ENCODE results near the gene MAJIN.
A peak's percentile ranks its signal among the peaks of the same experiment; 100 is the strongest.

Gene MAJIN

GRCh38 chr11:64998141-64998540 lies 26.2 kb upstream of the MAJIN start:
- Histone ChIP-seq H3K4ac (ENCODE audit: low read depth, low read length) (no peak overlapping the region), H3K4me1 (ENCODE audit: control insufficient read depth, low read depth, low read length) (peaks cover 2% of the 10 kb centered on the region), H3K79me1 (ENCODE audit: low read length) (no peaks in the 10 kb centered on the region), H3K27ac (ENCODE audit: low read depth, low read length) (no peak overlapping the region), H2BK15ac (replicated peaks; ENCODE audit: low read depth) (no peak overlapping the region), H3K4me2 (ENCODE audit: low read length) (no peak overlapping the region), H3K36me3 (ENCODE audit: control insufficient read depth, insufficient read depth, low read length) (no peaks in the 10 kb centered on the region), H4K8ac (ENCODE audit: low read depth, low read length) (no peak overlapping the region), H3K18ac (ENCODE audit: low read length) (no peak overlapping the region), H3K56ac (ENCODE audit: low read length) (no peak overlapping the region), H4K5ac (ENCODE audit: low read length) (no peak overlapping the region), H2AK5ac (ENCODE audit: low read length) (no peak overlapping the region), H2BK5ac (ENCODE audit: low read length) (no peak overlapping the region), H3K23ac (ENCODE audit: low read length) (no peak overlapping the region), H3K79me2 (ENCODE audit: control insufficient read depth, insufficient read depth, low read length) (no peaks in the 10 kb centered on the region), H3K9ac (ENCODE audit: low read length) (no peak overlapping the region), H2BK120ac (ENCODE audit: low read depth, low read length) (no peak overlapping the region), H3K27me3 (ENCODE audit: insufficient read depth, low read length, poor library complexity) (no peaks in the 10 kb centered on the region), H3K4me3 (ENCODE audit: low read length) (no peak overlapping the region)
- WGBS (ENCODE audit: extremely low coverage, insufficient coverage, low lambda C conversion rate), result no CpG with 5 or more reads among the region's 1 CpG
- DNase-seq, result peak; percentile 48

- no peaks in the 10 kb centered on the region for H3K79me2 ChIP-seq (ENCODE audit: control insufficient read depth, insufficient read depth, low read length)
- H3K18ac ChIP-seq (ENCODE audit: low read length), result no peak within 1 kb of the TSS
- no peak within 1 kb of the TSS for H3K23ac ChIP-seq (ENCODE audit: low read length)
- no peak within 1 kb of the TSS for H4K8ac ChIP-seq (ENCODE audit: low read depth, low read length)
- peak; percentile 93 for DNase-seq
- WGBS (ENCODE audit: extremely low coverage, insufficient coverage, low lambda C conversion rate), result no CpG with 5 or more reads among the region's 9 CpGs
- H3K27ac ChIP-seq (ENCODE audit: low read depth, low read length), result no peak within 1 kb of the TSS
- H4K5ac ChIP-seq (ENCODE audit: low read length), result no peak within 1 kb of the TSS
- no peaks in the 10 kb centered on the region for H3K27me3 ChIP-seq (ENCODE audit: insufficient read depth, low read length, poor library complexity)
- no peak within 1 kb of the TSS for H3K4ac ChIP-seq (ENCODE audit: low read depth, low read length)
- H2BK120ac ChIP-seq (ENCODE audit: low read depth, low read length), result no peak within 1 kb of the TSS
- peak within 1 kb of the TSS; percentile 49 for H3K9ac ChIP-seq (ENCODE audit: low read length)
- H3K79me1 ChIP-seq (ENCODE audit: low read length), result no peaks in the 10 kb centered on the region
- H2BK15ac ChIP-seq (replicated peaks; ENCODE audit: low read depth), result no peak within 1 kb of the TSS
- H2AK5ac ChIP-seq (ENCODE audit: low read length), result no peak within 1 kb of the TSS
- H2BK5ac ChIP-seq (ENCODE audit: low read length), result no peak within 1 kb of the TSS
- peaks cover 2% of the 10 kb centered on the region for H3K4me1 ChIP-seq (ENCODE audit: control insufficient read depth, low read depth, low read length)
- H3K4me2 ChIP-seq (ENCODE audit: low read length), result no peak within 1 kb of the TSS
- H3K4me3 ChIP-seq (ENCODE audit: low read length), result no peak within 1 kb of the TSS
- peak within 1 kb of the TSS; percentile 80 for H3K56ac ChIP-seq (ENCODE audit: low read length)
- no peaks in the 10 kb centered on the region for H3K36me3 ChIP-seq (ENCODE audit: control insufficient read depth, insufficient read depth, low read length)
These were observed 24.9 kb upstream of the MAJIN start, which contains the start of gene BATF2 for GRCh38 chr11:64996710-64997380. Gene BATF2, minus strand, starts transcription at chr11:64996971. Its CDS starts 57 bp downstream, at chr11:64996914.

GRCh38 chr11:64996327-64996709 lies 24.4 kb upstream of the MAJIN start:
- Histone ChIP-seq H3K79me1 (ENCODE audit: low read length) (no peaks in the 10 kb centered on the region), H3K79me2 (ENCODE audit: control insufficient read depth, insufficient read depth, low read length) (no peaks in the 10 kb centered on the region), H3K36me3 (ENCODE audit: control insufficient read depth, insufficient read depth, low read length) (no peaks in the 10 kb centered on the region), H3K56ac (ENCODE audit: low read length) (peak overlapping the region; percentile 80), H3K27me3 (ENCODE audit: insufficient read depth, low read length, poor library complexity) (no peaks in the 10 kb centered on the region), H3K4me1 (ENCODE audit: control insufficient read depth, low read depth, low read length) (peaks cover 2% of the 10 kb centered on the region), H2BK15ac (replicated peaks; ENCODE audit: low read depth) (no peak overlapping the region), H3K4me2 (ENCODE audit: low read length) (no peak overlapping the region), H2BK120ac (ENCODE audit: low read depth, low read length) (no peak overlapping the region), H3K4ac (ENCODE audit: low read depth, low read length) (no peak overlapping the region), H3K23ac (ENCODE audit: low read length) (no peak overlapping the region), H2BK5ac (ENCODE audit: low read length) (no peak overlapping the region), H3K27ac (ENCODE audit: low read depth, low read length) (no peak overlapping the region), H3K4me3 (ENCODE audit: low read length) (no peak overlapping the region), H2AK5ac (ENCODE audit: low read length) (no peak overlapping the region), H3K9ac (ENCODE audit: low read length) (peak overlapping the region; percentile 49), H4K8ac (ENCODE audit: low read depth, low read length) (no peak overlapping the region), H4K5ac (ENCODE audit: low read length) (no peak overlapping the region), H3K18ac (ENCODE audit: low read length) (no peak overlapping the region)
- WGBS (ENCODE audit: extremely low coverage, insufficient coverage, low lambda C conversion rate), result no CpG with 5 or more reads among the region's 11 CpGs
- DNase-seq, result no peak

GRCh38 chr11:64994318-64994717 lies 22.4 kb upstream of the MAJIN start:
- Histone ChIP-seq H2AK5ac (ENCODE audit: low read length) (no peak overlapping the region), H3K79me1 (ENCODE audit: low read length) (no peaks in the 10 kb centered on the region), H2BK15ac (replicated peaks; ENCODE audit: low read depth) (no peak overlapping the region), H3K18ac (ENCODE audit: low read length) (no peak overlapping the region), H3K56ac (ENCODE audit: low read length) (no peak overlapping the region), H3K36me3 (ENCODE audit: control insufficient read depth, insufficient read depth, low read length) (no peaks in the 10 kb centered on the region), H3K27ac (ENCODE audit: low read depth, low read length) (no peak overlapping the region), H3K4ac (ENCODE audit: low read depth, low read length) (no peak overlapping the region), H3K9ac (ENCODE audit: low read length) (no peak overlapping the region), H3K4me3 (ENCODE audit: low read length) (no peak overlapping the region), H3K4me1 (ENCODE audit: control insufficient read depth, low read depth, low read length) (peaks cover 2% of the 10 kb centered on the region), H4K5ac (ENCODE audit: low read length) (no peak overlapping the region), H2BK120ac (ENCODE audit: low read depth, low read length) (no peak overlapping the region), H3K4me2 (ENCODE audit: low read length) (no peak overlapping the region), H3K79me2 (ENCODE audit: control insufficient read depth, insufficient read depth, low read length) (no peaks in the 10 kb centered on the region), H3K23ac (ENCODE audit: low read length) (no peak overlapping the region), H3K27me3 (ENCODE audit: insufficient read depth, low read length, poor library complexity) (no peaks in the 10 kb centered on the region), H2BK5ac (ENCODE audit: low read length) (no peak overlapping the region), H4K8ac (ENCODE audit: low read depth, low read length) (no peak overlapping the region)
- no peak for DNase-seq
- WGBS (ENCODE audit: extremely low coverage, insufficient coverage, low lambda C conversion rate), result no CpG with 5 or more reads among the region's 7 CpGs

- no peak overlapping the region for H3K4me2 ChIP-seq (ENCODE audit: low read length)
- no CpG with 5 or more reads among the region's 15 CpGs for WGBS (ENCODE audit: extremely low coverage, insufficient coverage, low lambda C conversion rate)
- no peak overlapping the region for H3K27ac ChIP-seq (ENCODE audit: low read depth, low read length)
These were observed 18.5 kb upstream of the MAJIN start for GRCh38 chr11:64990222-64990923.

More at GRCh38 chr11:64990222-64990923, 18.5 kb upstream of the MAJIN start:
- Histone ChIP-seq H3K79me2 (ENCODE audit: control insufficient read depth, insufficient read depth, low read length) (no peaks in the 10 kb centered on the region), H2BK5ac (ENCODE audit: low read length) (no peak overlapping the region), H3K4ac (ENCODE audit: low read depth, low read length) (no peak overlapping the region), H4K5ac (ENCODE audit: low read length) (no peak overlapping the region), H3K9ac (ENCODE audit: low read length) (no peak overlapping the region), H2AK5ac (ENCODE audit: low read length) (no peak overlapping the region), H3K4me3 (ENCODE audit: low read length) (no peak overlapping the region), H3K36me3 (ENCODE audit: control insufficient read depth, insufficient read depth, low read length) (no peaks in the 10 kb centered on the region), H3K79me1 (ENCODE audit: low read length) (no peaks in the 10 kb centered on the region), H3K23ac (ENCODE audit: low read length) (no peak overlapping the region), H3K4me1 (ENCODE audit: control insufficient read depth, low read depth, low read length) (no peaks in the 10 kb centered on the region), H3K27me3 (ENCODE audit: insufficient read depth, low read length, poor library complexity) (no peaks in the 10 kb centered on the region), H3K18ac (ENCODE audit: low read length) (no peak overlapping the region), H3K56ac (ENCODE audit: low read length) (no peak overlapping the region), H2BK120ac (ENCODE audit: low read depth, low read length) (no peak overlapping the region), H4K8ac (ENCODE audit: low read depth, low read length) (no peak overlapping the region), H2BK15ac (replicated peaks; ENCODE audit: low read depth) (no peak overlapping the region)
- DNase-seq, result no peak

All from mesendoderm (in vitro differentiated cells).